Testis (tissue), 2 donors: ENCODE measurements around the gene VPS36.
"Not testable (repeated sequence)": the region's sequence is repeated elsewhere in the genome, so short reads cannot be mapped to it uniquely, and the experiment has no call there.

Experiments used
- CTCF ChIP-seq, 3 experiments: fragments of 450-650 bp in 2 of 3; fragments of 200-600 bp in 1 of 3; sonication (generic) in 1 of 3; IDR thresholded peaks; one replicate each; pipeline ENCODE4 v1.5.1; 2016 to 2019; ENCODE audit warnings: antibody characterized with exemption in 3 of 3, mild to moderate bottlenecking in 2 of 3, moderate library complexity in 1 of 3
- POLR2A ChIP-seq: fragments of 450-650 bp; IDR thresholded peaks from one replicate; pipeline ENCODE4 v1.6.1; 2017; ENCODE audit warnings: antibody characterized with exemption, mild to moderate bottlenecking, moderate library complexity

GRCh38 chr13:52491015-52491414 lies 40.6 kb upstream of the VPS36 start:
- TF ChIP-seq CTCF (IDR thresholded peaks at IDR 0.05); POLR2A: not testable (repeated sequence)
